ENCODE measurements around the gene TAS2R20. TPM values are rescaled to one million over a fixed set of nuclear protein-coding genes. Genes with fewer than 3 reads are reported as not detected.

Gene TAS2R20
- total and polyA plus RNA-seq, 10 of the 15 experiments (the other 5 are each of a cell fraction or from before 2014, with no cell fraction given) = 0.07 to 3.9 (median 0.65) TPM

DNA sequence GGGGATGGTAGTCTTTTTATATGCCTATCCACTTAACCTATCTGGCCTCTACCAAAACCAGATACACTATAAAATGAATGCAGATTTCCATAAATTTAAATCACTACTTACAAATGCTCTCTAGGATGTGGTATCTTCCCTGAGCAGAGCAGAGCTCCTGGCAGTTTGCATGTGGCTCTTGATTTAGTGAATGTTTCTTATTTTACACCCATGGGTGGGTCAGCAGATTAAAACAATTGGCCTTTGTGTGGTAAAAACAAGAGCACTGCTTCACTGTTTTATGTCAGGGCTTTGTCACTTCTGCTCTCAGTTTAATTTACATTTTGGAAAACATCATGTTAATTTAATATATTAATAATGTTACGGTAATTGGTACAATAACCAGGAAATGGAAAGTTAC is 18.8 kb upstream of the TAS2R20 start:
- no peak for ATAC-seq
- 100% methylated on average over 1 of the region's 1 CpG for WGBS (ENCODE audit: insufficient coverage, insufficient replicate concordance, low lambda C conversion rate, missing lambda C conversion rate)
- H4K20me1 ChIP-seq (ENCODE audit: control insufficient read depth, insufficient read depth) = no peaks in the 10 kb centered on the region
- no peaks in the 10 kb centered on the region for H3K9me3 ChIP-seq (replicated peaks; ENCODE audit: control insufficient read depth, insufficient read depth, low read length)
- H3K4me3 ChIP-seq = no peak overlapping the region
- H3K4me2 ChIP-seq (ENCODE audit: control insufficient read depth, insufficient read depth) = no peak overlapping the region
- POLR2A ChIA-PET = no interaction called here
- no peaks in the 10 kb centered on the region for H3K4me1 ChIP-seq (ENCODE audit: control insufficient read depth, insufficient read depth, low read length)
- no peak overlapping the region for H3K9ac ChIP-seq (ENCODE audit: control insufficient read depth, insufficient read depth, low read length)
- H2AFZ ChIP-seq (ENCODE audit: control insufficient read depth, low read depth, low read length) = no peak overlapping the region
- no peaks in the 10 kb centered on the region for H3K36me3 ChIP-seq (ENCODE audit: control insufficient read depth in 2 of 2, insufficient read depth in 2 of 2, low read length in 1 of 2)
- RAD21 ChIA-PET (ENCODE audit: unreplicated experiment) = no interaction called here
- no peak overlapping the region for H3K27ac ChIP-seq (ENCODE audit: control insufficient read depth, insufficient read depth)
- no peaks in the 10 kb centered on the region for H3K27me3 ChIP-seq (replicated peaks in 1 of 2; ENCODE audit: control insufficient read depth in 2 of 2, insufficient read depth in 2 of 2, low read length in 1 of 2)
- H3K79me2 ChIP-seq (ENCODE audit: control insufficient read depth, insufficient read depth, low read length) = no peaks in the 10 kb centered on the region
- DNase-seq (ENCODE audit: low read depth, low spot score) = no peak
- CTCF ChIA-PET = no interaction called here
- FAIRE-seq = no peak
- in situ Hi-C loops (cut with MboI) = loop anchor here (5.0 kb wide), 1 partner anchor 55 kb away; no protein-coding TSS in a partner anchor
- SMC1A ChIA-PET (ENCODE audit: uncharacterized antibody, unreplicated experiment) = no interaction called here
- no TSS peak for BruUV-seq (replicated peaks)
- intact Hi-C loops (cut with micrococcal nuclease; ENCODE audit: unreplicated experiment) = no loop called here
- TF ChIP-seq ASH2L (IDR thresholded peaks at IDR 0.05; ENCODE audit: borderline replicate concordance, low read depth) = no peak
- TF ChIP-seq, protein P1, sequence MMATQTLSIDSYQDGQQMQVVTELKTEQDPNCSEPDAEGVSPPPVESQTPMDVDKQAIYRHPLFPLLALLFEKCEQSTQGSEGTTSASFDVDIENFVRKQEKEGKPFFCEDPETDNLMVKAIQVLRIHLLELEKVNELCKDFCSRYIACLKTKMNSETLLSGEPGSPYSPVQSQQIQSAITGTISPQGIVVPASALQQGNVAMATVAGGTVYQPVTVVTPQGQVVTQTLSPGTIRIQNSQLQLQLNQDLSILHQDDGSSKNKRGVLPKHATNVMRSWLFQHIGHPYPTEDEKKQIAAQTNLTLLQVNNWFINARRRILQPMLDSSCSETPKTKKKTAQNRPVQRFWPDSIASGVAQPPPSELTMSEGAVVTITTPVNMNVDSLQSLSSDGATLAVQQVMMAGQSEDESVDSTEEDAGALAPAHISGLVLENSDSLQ (IDR thresholded peaks at IDR 0.05) = no peak
- TF ChIP-seq SMAD5 (IDR thresholded peaks at IDR 0.05; ENCODE audit: low read depth) = no peak
- TF ChIP-seq EED (IDR thresholded peaks at IDR 0.05; ENCODE audit: low read depth) = no peak
- no peak for TF ChIP-seq EGR1 (IDR thresholded peaks at IDR 0.05; ENCODE audit: borderline replicate concordance in 1 of 2, low read depth in 2 of 2, low read length in 2 of 2)
- TF ChIP-seq SUZ12 (IDR thresholded peaks at IDR 0.05; ENCODE audit: unreplicated experiment) = no peak
- TF ChIP-seq, protein P2, sequence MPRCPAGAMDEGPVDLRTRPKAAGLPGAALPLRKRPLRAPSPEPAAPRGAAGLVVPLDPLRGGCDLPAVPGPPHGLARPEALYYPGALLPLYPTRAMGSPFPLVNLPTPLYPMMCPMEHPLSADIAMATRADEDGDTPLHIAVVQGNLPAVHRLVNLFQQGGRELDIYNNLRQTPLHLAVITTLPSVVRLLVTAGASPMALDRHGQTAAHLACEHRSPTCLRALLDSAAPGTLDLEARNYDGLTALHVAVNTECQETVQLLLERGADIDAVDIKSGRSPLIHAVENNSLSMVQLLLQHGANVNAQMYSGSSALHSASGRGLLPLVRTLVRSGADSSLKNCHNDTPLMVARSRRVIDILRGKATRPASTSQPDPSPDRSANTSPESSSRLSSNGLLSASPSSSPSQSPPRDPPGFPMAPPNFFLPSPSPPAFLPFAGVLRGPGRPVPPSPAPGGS (IDR thresholded peaks at IDR 0.05; ENCODE audit: borderline replicate concordance, insufficient read depth, low read depth, low read length, poor library complexity, severe bottlenecking) = no peak
- TF ChIP-seq, protein P3, sequence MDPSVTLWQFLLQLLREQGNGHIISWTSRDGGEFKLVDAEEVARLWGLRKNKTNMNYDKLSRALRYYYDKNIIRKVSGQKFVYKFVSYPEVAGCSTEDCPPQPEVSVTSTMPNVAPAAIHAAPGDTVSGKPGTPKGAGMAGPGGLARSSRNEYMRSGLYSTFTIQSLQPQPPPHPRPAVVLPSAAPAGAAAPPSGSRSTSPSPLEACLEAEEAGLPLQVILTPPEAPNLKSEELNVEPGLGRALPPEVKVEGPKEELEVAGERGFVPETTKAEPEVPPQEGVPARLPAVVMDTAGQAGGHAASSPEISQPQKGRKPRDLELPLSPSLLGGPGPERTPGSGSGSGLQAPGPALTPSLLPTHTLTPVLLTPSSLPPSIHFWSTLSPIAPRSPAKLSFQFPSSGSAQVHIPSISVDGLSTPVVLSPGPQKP (IDR thresholded peaks at IDR 0.05; ENCODE audit: low read depth, low read length) = no peak
- TF ChIP-seq NR2F1 (conservative IDR thresholded peaks at IDR 0.05) = no peak
- TF ChIP-seq, protein P4, sequence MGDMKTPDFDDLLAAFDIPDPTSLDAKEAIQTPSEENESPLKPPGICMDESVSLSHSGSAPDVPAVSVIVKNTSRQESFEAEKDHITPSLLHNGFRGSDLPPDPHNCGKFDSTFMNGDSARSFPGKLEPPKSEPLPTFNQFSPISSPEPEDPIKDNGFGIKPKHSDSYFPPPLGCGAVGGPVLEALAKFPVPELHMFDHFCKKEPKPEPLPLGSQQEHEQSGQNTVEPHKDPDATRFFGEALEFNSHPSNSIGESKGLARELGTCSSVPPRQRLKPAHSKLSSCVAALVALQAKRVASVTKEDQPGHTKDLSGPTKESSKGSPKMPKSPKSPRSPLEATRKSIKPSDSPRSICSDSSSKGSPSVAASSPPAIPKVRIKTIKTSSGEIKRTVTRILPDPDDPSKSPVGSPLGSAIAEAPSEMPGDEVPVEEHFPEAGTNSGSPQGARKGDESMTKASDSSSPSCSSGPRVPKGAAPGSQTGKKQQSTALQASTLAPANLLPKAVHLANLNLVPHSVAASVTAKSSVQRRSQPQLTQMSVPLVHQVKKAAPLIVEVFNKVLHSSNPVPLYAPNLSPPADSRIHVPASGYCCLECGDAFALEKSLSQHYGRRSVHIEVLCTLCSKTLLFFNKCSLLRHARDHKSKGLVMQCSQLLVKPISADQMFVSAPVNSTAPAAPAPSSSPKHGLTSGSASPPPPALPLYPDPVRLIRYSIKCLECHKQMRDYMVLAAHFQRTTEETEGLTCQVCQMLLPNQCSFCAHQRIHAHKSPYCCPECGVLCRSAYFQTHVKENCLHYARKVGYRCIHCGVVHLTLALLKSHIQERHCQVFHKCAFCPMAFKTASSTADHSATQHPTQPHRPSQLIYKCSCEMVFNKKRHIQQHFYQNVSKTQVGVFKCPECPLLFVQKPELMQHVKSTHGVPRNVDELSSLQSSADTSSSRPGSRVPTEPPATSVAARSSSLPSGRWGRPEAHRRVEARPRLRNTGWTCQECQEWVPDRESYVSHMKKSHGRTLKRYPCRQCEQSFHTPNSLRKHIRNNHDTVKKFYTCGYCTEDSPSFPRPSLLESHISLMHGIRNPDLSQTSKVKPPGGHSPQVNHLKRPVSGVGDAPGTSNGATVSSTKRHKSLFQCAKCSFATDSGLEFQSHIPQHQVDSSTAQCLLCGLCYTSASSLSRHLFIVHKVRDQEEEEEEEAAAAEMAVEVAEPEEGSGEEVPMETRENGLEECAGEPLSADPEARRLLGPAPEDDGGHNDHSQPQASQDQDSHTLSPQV (IDR thresholded peaks at IDR 0.05) = no peak
- no peak for TF ChIP-seq ETV6 (conservative IDR thresholded peaks at IDR 0.05 in 1 of 2, IDR thresholded peaks at IDR 0.05 in 1 of 2; ENCODE audit: borderline replicate concordance in 1 of 2, low read depth in 1 of 2)

Measured in GM12878 (cell line).